ENCODE results near the gene TRPV4. TPM values are rescaled to one million over a fixed set of nuclear protein-coding genes. Genes with fewer than 3 reads are reported as not detected.
A peak's percentile ranks its signal among the peaks of the same experiment; 100 is the strongest.

Gene TRPV4
- total RNA-seq, 2 donors from 2014 or later = not detected

GRCh38 chr12:109839444-109839843, 6.2 kb upstream of the TRPV4 start:
- H3K27ac Mint-ChIP-seq = no peak overlapping the region
- no peaks in the 10 kb centered on the region for H3K9me3 Mint-ChIP-seq
- DNase-seq (ENCODE audit: low spot score in 2 of 2) = no peak
- no peaks in the 10 kb centered on the region for H3K36me3 Mint-ChIP-seq
- ATAC-seq = no peak

- no peak overlapping the region for H3K27ac Mint-ChIP-seq
- no peak for DNase-seq (ENCODE audit: low spot score in 2 of 2)
- no peaks in the 10 kb centered on the region for H3K9me3 Mint-ChIP-seq
- peaks cover 0 to 4% of the 10 kb centered on the region in 2 donors for H3K36me3 Mint-ChIP-seq
- ATAC-seq = no peak
These were observed 3.7 kb upstream of the TRPV4 start for GRCh38 chr12:109836916-109837315.

DNA sequence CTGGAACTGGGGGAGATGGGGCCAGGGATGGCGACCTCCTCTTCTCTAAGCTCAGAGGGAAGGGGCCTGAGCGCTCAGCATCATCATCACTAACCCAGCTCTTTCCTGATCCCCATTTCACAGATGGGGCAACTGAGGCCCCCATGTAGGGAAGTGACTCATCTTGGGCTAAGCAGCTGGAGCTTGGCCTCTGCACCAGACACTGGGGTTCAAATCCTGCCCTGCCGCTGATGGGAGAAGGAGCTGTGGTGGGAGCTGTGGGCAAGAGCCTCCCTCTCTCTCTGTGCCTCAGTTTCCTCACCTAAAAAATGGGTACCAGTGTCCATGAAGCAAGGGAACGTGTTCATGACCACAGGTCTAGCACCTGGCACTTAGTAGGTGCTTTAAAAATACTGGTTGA, 2.6 kb upstream of the TRPV4 start:
- Mint-ChIP-seq H3K9me3 (no peaks in the 10 kb centered on the region), H3K36me3 (peaks cover 0 to 4% of the 10 kb centered on the region in 2 donors), H3K27ac (no peak overlapping the region)
- DNase-seq (ENCODE audit: low spot score in 2 of 2) (no peak), ATAC-seq (no peak)

DNA sequence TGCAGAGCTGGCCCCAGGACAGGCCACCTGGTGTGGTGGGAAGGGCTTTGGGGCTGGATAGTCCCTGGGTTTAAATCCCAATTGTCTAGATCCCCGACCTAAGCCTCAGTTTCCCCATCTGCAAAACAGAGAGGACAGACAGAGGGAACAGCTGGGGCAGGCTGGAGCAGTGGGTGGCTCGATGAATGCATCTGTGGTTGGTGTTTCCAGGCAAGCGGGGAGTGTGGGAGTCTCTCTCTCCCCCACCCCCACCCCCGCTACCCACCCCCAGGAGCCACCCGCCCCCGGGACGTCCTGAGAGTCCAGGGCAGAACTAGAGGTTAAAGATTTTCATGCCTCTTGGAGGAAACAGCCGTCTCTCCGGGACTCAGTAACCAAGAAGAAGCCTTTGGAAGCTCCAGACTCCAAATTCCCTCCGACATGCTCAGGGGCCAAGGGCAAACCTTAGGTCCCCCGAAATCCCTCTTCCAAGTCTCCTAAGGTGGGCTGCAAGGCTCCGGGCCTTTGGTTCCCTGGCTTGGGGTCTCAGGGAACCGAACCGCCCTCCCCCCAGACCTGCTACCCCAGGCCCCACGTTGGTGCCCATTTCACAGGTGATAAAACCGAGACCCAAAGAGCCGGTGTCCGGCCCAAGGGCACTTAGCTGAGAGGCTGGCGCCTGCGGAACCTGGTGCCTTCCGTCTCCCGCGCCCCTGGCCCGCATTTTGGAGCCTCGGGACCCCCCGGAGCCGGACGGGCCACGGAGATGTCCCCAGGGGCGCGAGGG, 474 bp downstream of the TRPV4 start:
- no peak overlapping the region for H3K27ac Mint-ChIP-seq
- H3K9me3 Mint-ChIP-seq = no peaks in the 10 kb centered on the region
- no peak for ATAC-seq
- peaks cover 0 to 4% of the 10 kb centered on the region in 2 donors for H3K36me3 Mint-ChIP-seq
- DNase-seq (ENCODE audit: low spot score in 2 of 2) = no peak

- H3K9me3 Mint-ChIP-seq = no peaks in the 10 kb centered on the region
- DNase-seq (ENCODE audit: low spot score in 2 of 2) (no peak), ATAC-seq (no peak)
- no peak overlapping the region for H3K27ac Mint-ChIP-seq
- H3K36me3 Mint-ChIP-seq = peaks cover 0 to 4% of the 10 kb centered on the region in 2 donors
These were observed 1.3 kb downstream of the TRPV4 start for GRCh38 chr12:109831929-109832328.

DNA sequence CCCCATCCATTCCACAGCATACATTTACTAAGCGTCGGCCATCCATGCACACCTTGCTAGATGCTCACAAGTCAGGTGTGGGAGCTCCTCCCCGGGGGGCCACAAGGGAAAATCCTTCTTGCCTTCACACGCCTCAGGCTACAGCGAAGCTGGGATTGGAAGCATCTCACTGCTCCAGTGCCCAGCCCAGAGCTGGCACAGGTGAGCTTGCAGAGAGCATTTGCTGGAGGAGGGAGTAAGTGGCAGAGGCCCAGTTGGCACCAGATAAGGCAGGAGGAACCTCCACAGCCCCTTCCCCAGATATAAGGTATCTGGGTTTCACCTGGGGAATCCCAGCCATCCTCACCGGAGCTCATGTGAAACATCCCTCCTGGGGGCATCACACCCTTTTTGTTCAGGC, 1.8 kb downstream of the TRPV4 start:
- Mint-ChIP-seq H3K9me3 (no peaks in the 10 kb centered on the region), H3K27ac (no peak overlapping the region), H3K36me3 (peaks cover 0 to 4% of the 10 kb centered on the region in 2 donors)
- ATAC-seq (no peak), DNase-seq (ENCODE audit: low spot score in 2 of 2) (no peak)

GRCh38 chr12:109830718-109831117, 2.5 kb downstream of the TRPV4 start:
- peaks cover 0 to 4% of the 10 kb centered on the region in 2 donors for H3K36me3 Mint-ChIP-seq
- DNase-seq (ENCODE audit: low spot score in 2 of 2) (no peak), ATAC-seq (no peak)
- no peak overlapping the region for H3K27ac Mint-ChIP-seq
- no peaks in the 10 kb centered on the region for H3K9me3 Mint-ChIP-seq

GRCh38 chr12:109830267-109830666, 2.9 kb downstream of the TRPV4 start:
- DNase-seq (ENCODE audit: low spot score in 2 of 2) = no peak
- Mint-ChIP-seq H3K27ac (no peak overlapping the region), H3K36me3 (peaks cover 0 to 4% of the 10 kb centered on the region in 2 donors), H3K9me3 (no peaks in the 10 kb centered on the region)
- no peak for ATAC-seq

GRCh38 chr12:109829667-109830066, 3.5 kb downstream of the TRPV4 start:
- Mint-ChIP-seq H3K36me3 (peaks cover 0 to 4% of the 10 kb centered on the region in 2 donors), H3K9me3 (no peaks in the 10 kb centered on the region), H3K27ac (no peak overlapping the region)
- ATAC-seq = no peak
- DNase-seq (ENCODE audit: low spot score in 2 of 2) = no peak

DNA sequence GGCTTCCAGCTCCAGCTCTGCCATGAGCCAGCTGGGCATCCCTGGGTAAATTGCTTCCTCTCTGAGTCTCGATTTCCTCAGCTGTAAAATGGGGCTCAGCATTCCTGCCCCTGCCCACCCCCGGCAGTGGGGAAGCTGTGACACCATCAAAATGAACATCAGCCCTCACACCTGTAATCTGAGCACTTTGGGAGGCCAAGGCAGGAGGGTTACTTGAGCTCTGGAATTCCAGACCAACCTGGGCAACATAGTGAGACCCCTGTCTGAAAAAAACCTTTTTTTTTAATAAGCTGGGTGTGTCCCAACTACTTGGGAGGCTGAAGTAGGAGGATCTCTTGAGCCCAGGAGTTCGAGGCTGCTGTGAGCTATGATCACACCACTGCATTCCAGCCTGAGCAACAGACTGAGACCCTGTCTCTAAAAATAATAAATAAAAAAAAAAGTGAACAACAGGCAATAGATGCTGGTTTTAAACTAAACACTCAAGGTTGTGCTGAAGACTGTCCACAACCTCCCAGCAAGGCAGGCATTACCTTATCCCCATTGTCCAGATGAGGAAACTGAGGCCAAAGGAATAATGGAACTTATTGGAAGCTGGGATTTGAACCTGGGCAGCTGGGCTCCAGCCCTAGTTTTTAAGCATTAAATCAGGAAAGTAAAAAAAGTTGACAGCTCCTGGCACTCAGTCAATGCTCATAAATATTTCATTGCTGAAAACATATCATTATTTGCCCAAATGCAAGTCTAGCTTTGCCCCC, 4.3 kb downstream of the TRPV4 start:
- Mint-ChIP-seq H3K36me3 (peaks cover 0 to 4% of the 10 kb centered on the region in 2 donors), H3K9me3 (no peaks in the 10 kb centered on the region), H3K27ac (no peak overlapping the region)
- DNase-seq (ENCODE audit: low spot score in 2 of 2) (no peak), ATAC-seq (no peak)

GRCh38 chr12:109827566-109828550, 5.3 kb downstream of the TRPV4 start:
- Mint-ChIP-seq H3K27ac (peak overlapping the region in 1 of 2 donors; percentile 37), H3K9me3 (no peaks in the 10 kb centered on the region)
- ATAC-seq = peak in 1 of 2 donors; percentile 26

DNA sequence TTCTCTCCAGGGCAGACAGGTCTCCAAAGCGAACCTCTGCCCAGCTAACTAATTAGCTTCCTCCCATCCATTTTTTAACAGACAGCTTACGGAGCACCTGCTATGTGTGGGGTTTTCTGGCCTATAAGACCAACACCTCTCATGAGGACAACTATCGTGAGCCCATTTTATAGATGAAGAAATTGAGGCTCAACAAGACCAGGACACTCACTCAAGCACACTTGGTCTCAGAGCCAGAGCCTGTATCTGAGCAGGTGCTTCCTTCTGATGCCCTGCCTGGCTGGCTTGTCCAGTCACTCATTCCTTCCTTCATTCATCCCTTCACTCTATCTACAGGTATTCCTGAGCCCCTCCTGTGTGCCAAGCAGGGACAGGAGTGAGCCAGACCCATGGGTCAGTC, 6.1 kb downstream of the TRPV4 start:
- no peak for DNase-seq (ENCODE audit: low spot score in 2 of 2)
- no peak for ATAC-seq
- Mint-ChIP-seq H3K36me3 (no peaks in the 10 kb centered on the region), H3K9me3 (no peaks in the 10 kb centered on the region), H3K27ac (no peak overlapping the region)

More at GRCh38 chr12:109827566-109828550, 5.3 kb downstream of the TRPV4 start:
- H3K36me3 Mint-ChIP-seq = no peaks in the 10 kb centered on the region
- no peak for DNase-seq (ENCODE audit: low spot score in 2 of 2)

GRCh38 chr12:109824731-109825130, 8.5 kb downstream of the TRPV4 start:
- no peak for ATAC-seq
- no peak for DNase-seq (ENCODE audit: low spot score in 2 of 2)
- Mint-ChIP-seq H3K27ac (no peak overlapping the region), H3K36me3 (no peaks in the 10 kb centered on the region), H3K9me3 (no peaks in the 10 kb centered on the region)

DNA sequence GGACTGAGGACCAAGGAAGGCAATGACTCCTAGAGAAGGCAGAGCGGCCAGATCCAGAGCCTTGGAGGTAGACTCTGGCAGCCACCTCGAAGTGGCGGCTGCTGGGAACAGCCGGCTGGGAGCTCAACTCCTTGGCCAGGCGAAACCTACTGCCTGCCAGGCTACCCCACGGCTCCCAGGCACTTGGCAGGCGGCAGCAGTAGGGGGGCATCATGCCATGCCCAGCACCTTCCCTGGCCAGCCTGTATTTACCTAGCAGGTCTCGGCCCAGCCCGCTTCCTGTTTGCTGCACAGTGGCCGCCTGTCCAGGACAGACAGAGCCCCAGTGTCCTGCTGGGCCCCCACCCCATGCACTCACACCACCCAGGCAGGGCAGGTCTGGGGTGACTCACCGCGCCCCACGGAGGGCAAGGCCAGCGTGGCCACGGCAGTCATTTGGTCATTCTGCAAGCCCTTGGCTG, 10.2 kb downstream of the TRPV4 start:
- no peak overlapping the region for H3K27ac Mint-ChIP-seq
- ATAC-seq = no peak
- H3K9me3 Mint-ChIP-seq = no peaks in the 10 kb centered on the region
- DNase-seq (ENCODE audit: low spot score in 2 of 2) = no peak
- H3K36me3 Mint-ChIP-seq = no peaks in the 10 kb centered on the region

- H3K9me3 Mint-ChIP-seq = no peaks in the 10 kb centered on the region
- no peak for DNase-seq (ENCODE audit: low spot score in 2 of 2)
- H3K27ac Mint-ChIP-seq = no peak overlapping the region
- H3K36me3 Mint-ChIP-seq = no peaks in the 10 kb centered on the region
- ATAC-seq = no peak
These were observed 10.8 kb downstream of the TRPV4 start for GRCh38 chr12:109822416-109822815.

GRCh38 chr12:109821968-109822367, 11.2 kb downstream of the TRPV4 start:
- peak overlapping the region in 1 of 2 donors; percentile 1 for H3K27ac Mint-ChIP-seq
- no peaks in the 10 kb centered on the region for H3K9me3 Mint-ChIP-seq
- no peaks in the 10 kb centered on the region for H3K36me3 Mint-ChIP-seq
- ATAC-seq (no peak), DNase-seq (ENCODE audit: low spot score in 2 of 2) (no peak)

Data from activated naive CD4-positive, alpha-beta T cell treated with anti-CD3 and anti-CD28 coated beads, Interleukin-2, amount 50 U/mL, for 72 hours (primary cell).